Activated CD8-positive, alpha-beta T cell treated with anti-CD3 and anti-CD28 coated beads for 36 hours (primary cell): ENCODE data around the gene LRRC37A. TPM values are rescaled to one million over a fixed set of nuclear protein-coding genes. Genes with fewer than 3 reads are reported as not detected.
"Not testable (repeated sequence)": the region's sequence is repeated elsewhere in the genome, so short reads cannot be mapped to it uniquely, and the experiment has no call there.

Source experiments
- ATAC-seq: fragments of 200-7000 bp; cut with Tn5 transposase; one replicate; pipeline ENCODE4 v1.10.0; 2021; ENCODE audit warnings: mild to moderate bottlenecking, moderate library complexity
- CTCF ChIA-PET: fragments of 350-600 bp; sonication (Branson Sonifier 250); formaldehyde crosslinking; loops from one replicate; lab custom pipeline; 2021; ENCODE audit warnings: antibody characterized with exemption; lab: Charles Lee
- POLR2A ChIA-PET: fragments of 350-600 bp; sonication (Branson Sonifier 250); formaldehyde crosslinking; loops from one replicate; lab custom pipeline; 2021; ENCODE audit warnings: antibody characterized with exemption; lab: Charles Lee
- DNase-seq: peaks from one replicate; pipeline ENCODE4 v3.0.0-alpha.2; 2020
- H3K27ac Mint-ChIP-seq: one replicate; pipeline ENCODE4 v1.8.0; 2021; ENCODE audit warnings: mild to moderate bottlenecking, mixed read lengths
- H3K27me3 Mint-ChIP-seq: one replicate; pipeline ENCODE4 v1.8.0; 2021; ENCODE audit warnings: mixed read lengths
- H3K36me3 Mint-ChIP-seq: one replicate; pipeline ENCODE4 v1.8.0; 2021; ENCODE audit warnings: low read depth, mixed read lengths
- H3K4me1 Mint-ChIP-seq: one replicate; pipeline ENCODE4 v1.8.0; 2021; ENCODE audit warnings: low read depth, mixed read lengths
- H3K4me3 Mint-ChIP-seq: one replicate; pipeline ENCODE4 v1.8.0; 2021; ENCODE audit warnings: mild to moderate bottlenecking, moderate library complexity, mixed read lengths
- H3K9me3 Mint-ChIP-seq: one replicate; pipeline ENCODE4 v1.8.0; 2021; ENCODE audit warnings: mixed read lengths
- intact Hi-C: fragments of 100-400 bp; cut with micrococcal nuclease; formaldehyde crosslinking; loops from one replicate; pipeline ENCODE4 v1.10.0; 2022
- total RNA-seq, 2 experiments: library from RNA; stranded (reverse); gene quantifications; one replicate each; pipeline ENCODE4 v1.2.3, GENCODE V29; 2021

LRRC37A gene
- total RNA-seq, 2 experiments from 2014 or later, result 1.7 to 1.8 TPM

GRCh38 chr17:46367520-46367919 lies 72.6 kb downstream of the LRRC37A start:
- H3K9me3 Mint-ChIP-seq, CTCF ChIA-PET, DNase-seq, H3K27ac Mint-ChIP-seq, ATAC-seq, H3K4me1 Mint-ChIP-seq, H3K36me3 Mint-ChIP-seq, H3K4me3 Mint-ChIP-seq, POLR2A ChIA-PET, H3K27me3 Mint-ChIP-seq, intact Hi-C loops: not testable (repeated sequence)

GRCh38 chr17:46372236-46373229 lies 77.6 kb downstream of the LRRC37A start:
- H3K4me3 Mint-ChIP-seq, DNase-seq, POLR2A ChIA-PET, H3K27me3 Mint-ChIP-seq, H3K27ac Mint-ChIP-seq, intact Hi-C loops, H3K4me1 Mint-ChIP-seq, H3K9me3 Mint-ChIP-seq, CTCF ChIA-PET, H3K36me3 Mint-ChIP-seq: not testable (repeated sequence)
- peak; percentile 90 for ATAC-seq

GRCh38 chr17:46373418-46373817 lies 78.5 kb downstream of the LRRC37A start:
- peak; percentile 53 for ATAC-seq
- H3K27ac Mint-ChIP-seq, CTCF ChIA-PET, H3K9me3 Mint-ChIP-seq, H3K27me3 Mint-ChIP-seq, H3K4me1 Mint-ChIP-seq, H3K4me3 Mint-ChIP-seq, H3K36me3 Mint-ChIP-seq, DNase-seq, POLR2A ChIA-PET, intact Hi-C loops: not testable (repeated sequence)

GRCh38 chr17:46383118-46383517 lies 88.2 kb downstream of the LRRC37A start:
- H3K27me3 Mint-ChIP-seq, H3K36me3 Mint-ChIP-seq, H3K4me1 Mint-ChIP-seq, DNase-seq, POLR2A ChIA-PET, intact Hi-C loops, H3K27ac Mint-ChIP-seq, CTCF ChIA-PET, H3K4me3 Mint-ChIP-seq, H3K9me3 Mint-ChIP-seq: not testable (repeated sequence)
- ATAC-seq, result peak; percentile 76

GRCh38 chr17:46385491-46385890 lies 90.6 kb downstream of the LRRC37A start:
- H3K27me3 Mint-ChIP-seq, H3K36me3 Mint-ChIP-seq, H3K27ac Mint-ChIP-seq, DNase-seq, H3K4me3 Mint-ChIP-seq, H3K9me3 Mint-ChIP-seq, CTCF ChIA-PET, H3K4me1 Mint-ChIP-seq, intact Hi-C loops, POLR2A ChIA-PET: not testable (repeated sequence)
- peak; percentile 41 for ATAC-seq

Other genes starting within 250 kb of the LRRC37A start
- gene KANSL1, start 101.7 kb upstream of the LRRC37A start, total RNA-seq, result 10 to 100 TPM; 54.4 to 55.3 TPM
- gene ARL17B, start 66.6 kb downstream of the LRRC37A start, total RNA-seq, result 10 to 100 TPM; 40.3 to 41.4 TPM
- gene LRRC37A2, start 217.3 kb downstream of the LRRC37A start, total RNA-seq, result 1 to 10 TPM; 7.8 to 8.1 TPM